Measurements from ENCODE around the gene SNX18. TPM values are rescaled to one million over a fixed set of nuclear protein-coding genes. Genes with fewer than 3 reads are reported as not detected.
A peak's percentile ranks its signal among the peaks of the same experiment; 100 is the strongest.

Gene SNX18
- total and polyA plus RNA-seq, 8 donors = 15.3 to 39.2 (median 20.0) TPM

DNA sequence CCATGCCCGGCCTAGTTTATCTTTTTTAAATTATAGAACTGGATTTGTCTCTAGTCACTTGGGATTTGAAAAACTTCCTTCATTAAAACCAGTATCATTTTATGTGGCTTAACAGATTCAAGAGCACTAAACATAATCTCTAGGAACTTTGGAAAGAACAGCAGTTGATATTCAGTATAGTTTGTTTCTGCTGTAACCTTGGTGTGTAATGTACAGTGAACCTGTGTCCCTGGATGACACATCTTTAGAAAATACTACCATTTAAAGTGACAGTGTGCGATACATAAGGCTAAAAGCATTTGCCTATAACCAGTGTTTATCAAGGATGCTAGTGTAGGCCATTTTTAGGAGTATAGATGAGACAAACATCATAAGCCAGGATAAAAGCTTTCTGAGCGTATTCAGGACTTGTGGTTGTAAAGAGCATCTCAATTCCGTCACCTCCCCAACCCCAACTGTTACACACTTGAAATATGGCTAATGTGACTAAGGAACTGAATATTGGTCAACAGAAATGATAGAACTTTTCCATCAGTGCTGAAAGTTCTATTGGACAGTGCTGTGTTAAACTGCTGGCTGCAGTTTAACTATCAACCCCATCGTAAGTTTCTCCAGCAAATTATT is 4.4 kb downstream of the SNX18 start:
- H3K27ac ChIP-seq = peak overlapping the region in 1 of 2 donors; percentile 97
- TF ChIP-seq, protein P1, sequence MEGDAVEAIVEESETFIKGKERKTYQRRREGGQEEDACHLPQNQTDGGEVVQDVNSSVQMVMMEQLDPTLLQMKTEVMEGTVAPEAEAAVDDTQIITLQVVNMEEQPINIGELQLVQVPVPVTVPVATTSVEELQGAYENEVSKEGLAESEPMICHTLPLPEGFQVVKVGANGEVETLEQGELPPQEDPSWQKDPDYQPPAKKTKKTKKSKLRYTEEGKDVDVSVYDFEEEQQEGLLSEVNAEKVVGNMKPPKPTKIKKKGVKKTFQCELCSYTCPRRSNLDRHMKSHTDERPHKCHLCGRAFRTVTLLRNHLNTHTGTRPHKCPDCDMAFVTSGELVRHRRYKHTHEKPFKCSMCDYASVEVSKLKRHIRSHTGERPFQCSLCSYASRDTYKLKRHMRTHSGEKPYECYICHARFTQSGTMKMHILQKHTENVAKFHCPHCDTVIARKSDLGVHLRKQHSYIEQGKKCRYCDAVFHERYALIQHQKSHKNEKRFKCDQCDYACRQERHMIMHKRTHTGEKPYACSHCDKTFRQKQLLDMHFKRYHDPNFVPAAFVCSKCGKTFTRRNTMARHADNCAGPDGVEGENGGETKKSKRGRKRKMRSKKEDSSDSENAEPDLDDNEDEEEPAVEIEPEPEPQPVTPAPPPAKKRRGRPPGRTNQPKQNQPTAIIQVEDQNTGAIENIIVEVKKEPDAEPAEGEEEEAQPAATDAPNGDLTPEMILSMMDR (IDR thresholded peaks at IDR 0.05) = no peak
- H3K4me1 ChIP-seq = peaks cover 48 to 80% of the 10 kb centered on the region in 2 donors

DNA sequence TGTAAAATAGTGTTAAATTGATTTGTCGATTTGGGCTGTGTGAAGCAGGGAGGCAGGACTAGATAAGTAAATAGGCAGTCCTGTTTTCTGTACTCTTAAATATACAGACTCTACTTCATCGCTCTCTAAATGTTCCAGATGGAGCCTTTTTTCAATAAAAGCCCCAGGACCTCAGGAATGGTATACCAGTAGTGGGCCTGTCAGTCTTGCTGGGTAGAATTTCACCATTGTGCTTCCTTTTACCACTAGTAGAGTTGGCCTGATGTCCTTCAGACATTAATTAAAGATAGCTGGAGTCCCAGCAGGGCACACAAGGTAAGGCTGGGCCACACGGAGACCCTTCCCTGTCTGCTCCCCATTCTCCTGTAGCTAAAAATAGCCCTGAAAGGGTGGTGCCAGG is 6.0 kb downstream of the SNX18 start:
- TF ChIP-seq, protein P1 (IDR thresholded peaks at IDR 0.05) = no peak
- Histone ChIP-seq H3K4me3 (peak overlapping the region in 1 of 2 donors; percentile 20), H3K4me1 (peaks cover 52 to 89% of the 10 kb centered on the region in 2 donors), H3K27me3 (no peaks in the 10 kb centered on the region), H3K36me3 (peaks cover 0 to 5% of the 10 kb centered on the region in 2 donors), H3K27ac (peak overlapping the region; percentile 30 to 57), H3K9me3 (no peaks in the 10 kb centered on the region)
- ATAC-seq = no peak
- DNase-seq = no peak
- intact Hi-C loops (cut with DNase I) = no loop called here

More for the DNA sequence above, 4.4 kb downstream of the SNX18 start:
- intact Hi-C loops (cut with DNase I) = no loop called here
- no peaks in the 10 kb centered on the region for H3K9me3 ChIP-seq
- no peaks in the 10 kb centered on the region for H3K27me3 ChIP-seq
- ATAC-seq (no peak), DNase-seq (no peak)
- peak overlapping the region in 1 of 2 donors; percentile 95 for H3K4me3 ChIP-seq
- H3K36me3 ChIP-seq = peaks cover 0 to 5% of the 10 kb centered on the region in 2 donors

DNA sequence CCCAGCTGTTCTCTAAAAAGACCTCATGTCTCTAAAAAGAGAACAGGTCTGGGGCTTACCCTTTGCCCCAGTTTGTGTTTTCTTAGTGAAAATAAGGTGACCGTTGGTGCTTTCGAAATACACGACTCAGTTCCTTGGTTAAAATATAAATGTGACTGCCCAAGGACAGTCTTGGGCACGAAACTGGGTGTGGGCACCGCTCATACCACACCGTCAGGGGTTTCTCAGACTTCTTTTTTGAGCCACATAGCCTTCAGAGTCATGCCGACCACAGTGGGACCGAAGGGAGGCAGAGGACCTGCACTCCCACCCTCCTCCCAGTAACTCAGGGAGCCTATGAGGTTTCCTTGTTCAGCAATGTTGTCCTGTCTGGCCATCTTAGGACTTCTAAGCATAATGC is 6.5 kb downstream of the SNX18 start:
- Histone ChIP-seq H3K4me3 (peak overlapping the region in 1 of 2 donors; percentile 20), H3K9me3 (no peaks in the 10 kb centered on the region), H3K27ac (peak overlapping the region; percentile 30 to 57), H3K4me1 (peaks cover 49 to 89% of the 10 kb centered on the region in 2 donors), H3K36me3 (peaks cover 0 to 3% of the 10 kb centered on the region in 2 donors), H3K27me3 (no peaks in the 10 kb centered on the region)
- no peak for DNase-seq
- TF ChIP-seq, protein P1 (IDR thresholded peaks at IDR 0.05) = no peak
- ATAC-seq = no peak
- intact Hi-C loops (cut with DNase I) = no loop called here

DNA sequence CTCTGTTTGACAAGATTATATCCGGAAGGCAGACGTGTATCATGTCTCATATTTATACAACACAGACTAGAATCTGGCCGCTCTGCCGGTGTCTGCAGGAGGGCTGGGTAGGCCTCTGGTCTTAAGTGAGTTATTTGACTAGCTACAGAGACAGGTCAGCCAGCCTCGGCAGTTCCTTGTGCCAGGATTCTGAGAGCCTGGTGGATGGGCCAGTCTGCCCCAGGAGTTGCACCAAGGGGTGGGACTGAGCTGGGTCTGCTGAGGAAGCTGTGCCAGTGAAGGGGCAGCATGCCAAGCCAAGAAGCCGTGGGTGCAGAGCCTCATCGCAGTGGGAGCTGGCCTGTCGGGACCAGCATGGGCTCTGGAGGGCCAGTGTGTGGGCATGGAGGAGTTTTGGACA is 7.1 kb downstream of the SNX18 start:
- ATAC-seq = peak; percentile 11

DNA sequence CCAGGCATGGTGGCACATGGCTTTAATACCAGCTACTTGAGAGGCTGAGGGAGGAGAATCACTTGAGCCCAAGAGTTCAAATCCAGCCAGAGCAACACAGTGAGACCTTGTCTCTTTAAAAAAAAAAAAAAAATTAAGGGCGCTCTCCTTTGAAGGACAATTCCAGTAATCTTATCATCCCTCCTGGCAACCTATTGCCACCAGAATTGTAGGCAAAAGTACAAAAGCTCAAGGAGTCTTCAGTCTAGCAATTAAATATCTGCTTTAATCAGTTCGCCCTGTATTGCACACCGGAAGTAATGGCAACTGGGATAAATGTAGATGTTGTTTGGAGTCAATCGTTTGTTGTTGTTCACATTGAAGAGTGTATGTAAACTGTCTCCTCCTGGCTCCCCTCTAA is 7.7 kb downstream of the SNX18 start:
- Histone ChIP-seq H3K4me1 (peaks cover 42 to 93% of the 10 kb centered on the region in 2 donors), H3K9me3 (no peaks in the 10 kb centered on the region), H3K27ac (no peak overlapping the region), H3K36me3 (no peaks in the 10 kb centered on the region), H3K4me3 (no peak overlapping the region), H3K27me3 (no peaks in the 10 kb centered on the region)
- intact Hi-C loops (cut with DNase I) = no loop called here
- TF ChIP-seq, protein P1 (IDR thresholded peaks at IDR 0.05) = no peak
- DNase-seq = no peak
- no peak for ATAC-seq

More for the DNA sequence above, 7.1 kb downstream of the SNX18 start:
- peaks cover 42 to 89% of the 10 kb centered on the region in 2 donors for H3K4me1 ChIP-seq
- peak in 1 of 4 donors; percentile 75 for DNase-seq
- TF ChIP-seq, protein P1 (IDR thresholded peaks at IDR 0.05) = no peak
- peak overlapping the region; percentile 30 to 57 for H3K27ac ChIP-seq
- no peak overlapping the region for H3K4me3 ChIP-seq
- no peaks in the 10 kb centered on the region for H3K36me3 ChIP-seq
- intact Hi-C loops (cut with DNase I) = no loop called here
- H3K27me3 ChIP-seq = no peaks in the 10 kb centered on the region
- H3K9me3 ChIP-seq = no peaks in the 10 kb centered on the region

Data from left lung (tissue), 10 donors.